Effector memory CD8-positive, alpha-beta T cell (primary cell): ENCODE measurements around the gene TRAF6.

Experiments
- ATAC-seq: fragments of 150-1000 bp; cut with Tn5 transposase; replicated peaks from 2 replicates; pipeline ENCODE4 v1.10.0; 2021; ENCODE audit warnings: mild to moderate bottlenecking, moderate library complexity
- DNase-seq, 3 experiments: peaks; one replicate each; pipeline ENCODE4 v3.0.0; 2021
- H3K27ac Mint-ChIP-seq, 2 donors: one replicate each; pipeline ENCODE4 v1.8.0; 2022; ENCODE audit warnings: mild to moderate bottlenecking in 2 of 2, mixed read lengths in 2 of 2, moderate library complexity in 2 of 2
- H3K27me3 Mint-ChIP-seq, 2 donors: one replicate each; pipeline ENCODE4 v1.8.0; 2022; ENCODE audit warnings: mixed read lengths in 2 of 2
- H3K36me3 Mint-ChIP-seq: one replicate; pipeline ENCODE4 v1.8.0; 2022; ENCODE audit warnings: mild to moderate bottlenecking, moderate library complexity, mixed read lengths; ENCODE audit not compliant: insufficient read depth
- H3K4me1 Mint-ChIP-seq, 2 donors: one replicate each; pipeline ENCODE4 v1.8.0; 2022; ENCODE audit warnings: low read depth in 2 of 2, mixed read lengths in 2 of 2
- H3K4me3 Mint-ChIP-seq, 2 donors: one replicate each; pipeline ENCODE4 v1.8.0; 2022; ENCODE audit warnings: mild to moderate bottlenecking in 2 of 2, mixed read lengths in 2 of 2, moderate library complexity in 2 of 2
- H3K9me3 Mint-ChIP-seq, 2 donors: one replicate each; pipeline ENCODE4 v1.8.0; 2022; ENCODE audit warnings: mixed read lengths in 2 of 2

TRAF6 gene

DNA sequence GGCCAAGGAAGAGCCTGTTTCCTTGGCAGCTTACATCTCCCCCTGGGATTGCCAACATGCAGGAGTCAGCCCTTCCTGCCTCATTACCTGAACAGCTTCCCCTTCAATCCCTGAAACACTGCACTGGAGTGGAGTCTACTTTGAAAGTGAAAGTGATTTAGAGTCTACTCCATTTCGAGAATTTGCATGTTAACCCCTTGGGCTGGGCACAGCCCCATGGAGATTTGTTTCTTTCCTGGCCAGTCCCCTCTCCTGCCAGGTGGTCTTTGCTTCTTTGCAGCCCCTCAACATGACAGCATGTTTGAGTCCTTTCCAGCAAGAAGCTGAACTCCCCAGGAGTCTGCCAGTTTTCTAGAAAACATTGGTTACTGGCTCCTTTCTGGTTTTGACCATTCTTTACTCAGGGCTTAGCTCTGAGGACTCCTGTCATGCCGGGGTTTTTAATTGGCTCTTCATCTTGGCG, 59.9 kb downstream of the TRAF6 start:
- peaks cover 75% of the 10 kb centered on the region for H3K36me3 Mint-ChIP-seq
- H3K4me3 Mint-ChIP-seq, result peak overlapping the region; percentile 55 to 73
- H3K27me3 Mint-ChIP-seq, result no peaks in the 10 kb centered on the region
- peak; percentile 23 for ATAC-seq
- peak overlapping the region; percentile 92 to 93 for H3K27ac Mint-ChIP-seq
- no peaks in the 10 kb centered on the region for H3K9me3 Mint-ChIP-seq
- peaks cover 71 to 75% of the 10 kb centered on the region in 2 donors for H3K4me1 Mint-ChIP-seq
- DNase-seq, result no peak

DNA sequence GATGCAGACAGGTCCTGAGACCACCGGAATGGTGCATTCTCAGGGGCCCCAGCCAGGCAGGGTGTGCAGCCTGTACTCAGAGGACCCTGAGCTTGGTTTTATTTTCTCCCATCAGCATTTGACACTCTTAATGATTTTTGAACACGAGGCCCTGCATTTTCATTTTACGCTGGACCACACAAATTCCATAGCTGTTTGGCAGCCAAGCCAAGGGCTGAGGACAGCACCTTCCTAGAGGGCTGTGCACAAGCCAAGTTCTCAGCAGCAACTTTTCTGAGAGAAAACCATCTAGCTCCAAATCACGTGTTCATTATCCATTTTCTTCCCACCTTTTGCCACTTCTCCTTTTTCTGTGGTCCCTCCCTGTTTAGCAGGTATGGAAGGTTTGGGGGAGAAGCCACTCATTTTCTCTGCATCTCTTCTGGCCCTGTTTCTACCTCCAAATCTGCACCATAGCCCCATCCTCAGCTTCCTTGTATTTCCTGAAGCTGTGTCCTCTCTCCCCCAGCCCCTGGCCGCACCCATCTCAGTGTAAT, 60.4 kb downstream of the TRAF6 start:
- DNase-seq (no peak), ATAC-seq (no peak)
- Mint-ChIP-seq H3K27me3 (no peaks in the 10 kb centered on the region), H3K36me3 (peaks cover 77% of the 10 kb centered on the region), H3K4me3 (peak overlapping the region; percentile 55 to 73), H3K9me3 (no peaks in the 10 kb centered on the region), H3K4me1 (peaks cover 68 to 77% of the 10 kb centered on the region in 2 donors), H3K27ac (peak overlapping the region; percentile 92 to 93)

DNA sequence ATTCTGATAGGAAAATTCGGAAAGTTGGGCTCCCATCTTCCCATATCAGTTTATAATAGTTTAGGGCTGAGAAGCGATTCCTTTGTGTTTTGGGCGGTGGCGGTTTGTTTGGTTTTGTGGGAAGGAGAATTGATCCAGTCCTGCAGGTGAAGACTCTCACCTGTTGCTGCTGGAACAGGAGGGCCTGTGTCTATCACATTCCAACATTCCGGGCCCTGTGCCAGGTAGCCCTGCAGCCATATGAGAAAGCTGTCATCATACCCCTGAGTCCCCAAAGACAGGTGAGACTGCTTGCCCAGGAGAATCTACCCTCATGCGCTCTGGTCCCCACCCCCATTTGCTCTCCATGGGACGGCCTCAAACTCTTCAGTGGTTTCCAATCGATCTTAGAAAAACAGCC, 62.1 kb downstream of the TRAF6 start:
- H3K4me1 Mint-ChIP-seq, result peaks cover 62 to 78% of the 10 kb centered on the region in 2 donors
- H3K4me3 Mint-ChIP-seq, result no peak overlapping the region
- ATAC-seq (no peak), DNase-seq (no peak)
- H3K36me3 Mint-ChIP-seq, result peaks cover 64% of the 10 kb centered on the region
- H3K9me3 Mint-ChIP-seq, result no peaks in the 10 kb centered on the region
- no peaks in the 10 kb centered on the region for H3K27me3 Mint-ChIP-seq
- peak overlapping the region; percentile 83 to 92 for H3K27ac Mint-ChIP-seq

DNA sequence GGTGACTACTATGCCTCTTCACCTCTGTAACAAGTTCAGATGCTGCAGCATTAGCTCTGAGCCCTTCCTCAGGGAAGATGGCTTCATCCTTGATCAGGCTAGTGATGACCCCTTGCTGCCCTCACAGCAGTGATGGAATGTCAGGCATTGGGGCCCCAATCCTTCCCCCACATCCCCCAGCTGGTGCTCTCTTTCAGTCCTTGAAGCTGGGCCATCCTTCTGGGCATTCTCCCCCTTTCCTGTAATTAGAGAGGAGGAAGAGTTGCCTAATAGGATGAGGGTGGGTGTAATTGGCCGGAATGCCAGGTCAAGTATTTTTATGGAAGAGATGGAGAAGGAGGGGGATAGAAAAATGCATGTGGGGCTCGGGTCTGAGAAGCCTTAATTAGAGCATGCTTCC, 62.6 kb downstream of the TRAF6 start:
- peak overlapping the region; percentile 83 to 92 for H3K27ac Mint-ChIP-seq
- ATAC-seq (no peak), DNase-seq (no peak)
- no peak overlapping the region for H3K4me3 Mint-ChIP-seq
- H3K9me3 Mint-ChIP-seq, result no peaks in the 10 kb centered on the region
- H3K4me1 Mint-ChIP-seq, result peaks cover 58 to 78% of the 10 kb centered on the region in 2 donors
- peaks cover 60% of the 10 kb centered on the region for H3K36me3 Mint-ChIP-seq
- no peaks in the 10 kb centered on the region for H3K27me3 Mint-ChIP-seq

DNA sequence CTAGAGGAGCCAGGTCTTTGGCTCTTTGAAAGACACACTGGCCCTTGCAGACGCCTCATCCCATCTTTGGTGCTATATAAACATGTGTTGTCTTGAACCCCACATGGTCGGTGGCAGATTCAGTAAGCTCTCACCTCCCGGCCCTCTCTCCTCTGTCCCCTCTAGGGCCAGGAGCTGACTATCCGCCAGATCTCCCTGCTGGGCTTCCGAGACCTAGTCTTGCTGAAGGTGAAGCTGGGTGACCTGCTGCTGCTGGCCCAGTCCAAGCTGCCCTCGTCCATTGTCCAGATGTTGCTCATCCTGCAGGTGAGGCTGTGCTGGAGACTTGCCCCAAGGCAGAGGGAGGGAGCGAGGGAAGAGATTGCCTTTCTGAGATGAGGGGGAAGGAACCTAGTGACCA, 63.9 kb downstream of the TRAF6 start:
- Mint-ChIP-seq H3K27me3 (no peaks in the 10 kb centered on the region), H3K9me3 (no peaks in the 10 kb centered on the region), H3K4me3 (no peak overlapping the region), H3K36me3 (peaks cover 64% of the 10 kb centered on the region), H3K4me1 (peaks cover 52 to 74% of the 10 kb centered on the region in 2 donors), H3K27ac (peak overlapping the region; percentile 23 to 89)
- ATAC-seq (no peak), DNase-seq (no peak)

DNA sequence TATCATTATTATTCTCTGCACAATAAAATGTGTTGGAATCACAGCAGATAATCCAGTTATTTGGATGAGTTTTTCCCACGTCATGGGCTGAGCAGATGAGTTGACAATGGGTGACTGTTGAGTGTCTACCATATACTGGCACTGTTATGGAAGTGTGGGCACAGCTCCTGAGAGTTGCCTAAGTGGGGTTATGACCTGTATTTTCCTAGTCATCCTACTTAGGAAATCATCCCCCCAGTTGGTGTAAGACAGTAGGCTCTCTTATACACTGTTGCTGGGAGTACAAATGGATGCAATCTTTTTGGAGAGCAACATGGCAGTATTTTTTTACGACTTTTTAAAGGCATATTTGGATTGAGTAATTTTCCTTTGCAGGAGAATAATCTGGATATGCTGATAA, 66.4 kb downstream of the TRAF6 start:
- peaks cover 64% of the 10 kb centered on the region for H3K36me3 Mint-ChIP-seq
- no peak for DNase-seq
- H3K9me3 Mint-ChIP-seq, result no peaks in the 10 kb centered on the region
- H3K27ac Mint-ChIP-seq, result peak overlapping the region in 1 of 2 donors; percentile 89
- no peak for ATAC-seq
- H3K4me1 Mint-ChIP-seq, result peaks cover 34 to 63% of the 10 kb centered on the region in 2 donors
- H3K4me3 Mint-ChIP-seq, result no peak overlapping the region
- no peaks in the 10 kb centered on the region for H3K27me3 Mint-ChIP-seq

DNA sequence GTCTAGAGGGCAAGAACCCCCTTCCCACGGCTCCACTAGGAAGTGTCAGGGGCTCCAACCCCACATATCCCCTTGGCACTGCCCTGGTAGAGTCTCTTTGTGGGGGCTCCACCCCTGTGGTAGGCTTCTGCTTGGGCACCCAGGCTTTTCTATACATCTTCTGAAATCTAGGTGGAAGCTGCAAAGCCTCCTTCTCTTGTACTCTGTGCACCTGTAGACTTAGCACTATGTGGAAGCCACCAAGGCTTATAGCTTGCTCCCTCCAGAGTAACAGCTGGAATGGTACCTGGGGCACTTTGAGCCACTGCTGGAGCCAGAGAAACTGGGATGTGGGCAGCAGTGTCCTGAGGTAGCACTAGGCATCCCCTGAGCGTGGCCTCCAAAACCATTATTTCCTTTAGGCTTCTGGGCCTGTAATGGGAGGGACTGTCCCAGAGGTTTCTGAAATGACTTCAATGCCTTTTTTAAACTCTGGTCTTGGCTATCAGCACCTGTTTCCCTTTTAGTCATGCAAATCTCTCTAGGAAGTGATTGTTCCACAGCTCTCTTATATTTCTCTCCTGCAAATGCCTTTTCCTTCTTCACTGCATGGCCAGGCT, 68.4 kb downstream of the TRAF6 start:
- no peak for DNase-seq
- H3K27ac Mint-ChIP-seq, result peak overlapping the region; percentile 84
- no peaks in the 10 kb centered on the region for H3K27me3 Mint-ChIP-seq
- peaks cover 30 to 64% of the 10 kb centered on the region in 2 donors for H3K4me1 Mint-ChIP-seq
- peaks cover 67% of the 10 kb centered on the region for H3K36me3 Mint-ChIP-seq
- H3K4me3 Mint-ChIP-seq, result peak overlapping the region in 1 of 2 donors; percentile 7
- H3K9me3 Mint-ChIP-seq, result no peaks in the 10 kb centered on the region
- ATAC-seq, result no peak

DNA sequence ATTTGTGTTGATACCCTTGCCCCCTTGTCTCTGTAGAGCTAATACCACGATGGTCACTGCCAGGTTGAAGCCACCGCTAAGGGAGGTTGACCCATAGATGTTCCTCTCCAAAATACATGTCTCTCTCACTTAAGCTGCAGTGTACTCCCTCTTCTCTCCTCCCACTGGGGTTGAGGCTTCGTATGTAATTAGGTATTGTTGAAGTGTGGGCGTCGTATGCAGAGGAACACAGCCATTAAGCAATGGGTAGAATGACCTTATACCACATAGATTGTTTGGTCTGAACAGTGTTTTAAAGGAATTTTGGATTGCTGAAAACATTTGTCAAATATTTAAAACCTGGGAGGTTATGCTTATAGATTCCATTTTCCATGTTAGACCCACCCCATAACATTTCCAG, 71.9 kb downstream of the TRAF6 start:
- ATAC-seq (no peak), DNase-seq (no peak)
- Mint-ChIP-seq H3K9me3 (no peaks in the 10 kb centered on the region), H3K4me1 (peaks cover 27 to 52% of the 10 kb centered on the region in 2 donors), H3K4me3 (no peak overlapping the region), H3K27ac (peak overlapping the region in 1 of 2 donors; percentile 17), H3K36me3 (peaks cover 77% of the 10 kb centered on the region), H3K27me3 (no peaks in the 10 kb centered on the region)

DNA sequence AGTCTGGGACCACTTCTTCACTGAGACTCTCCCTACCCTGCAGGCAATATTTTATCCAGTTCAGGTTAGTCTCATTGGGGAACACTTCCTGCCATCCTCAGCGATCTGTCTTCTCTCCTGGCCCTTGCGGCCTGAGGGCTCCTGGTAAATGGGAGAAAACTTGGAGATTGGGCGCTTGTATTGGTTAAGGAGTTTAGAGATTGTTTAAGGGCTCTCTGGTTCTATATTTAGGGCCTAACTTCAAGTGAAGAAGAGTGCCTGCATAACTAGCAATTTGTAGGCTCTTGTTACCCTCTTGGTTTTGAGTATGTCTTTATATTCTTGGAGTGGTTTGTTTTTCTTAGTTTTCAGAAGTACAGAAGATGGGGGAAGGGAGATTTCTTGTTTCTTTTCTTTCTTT, 72.7 kb downstream of the TRAF6 start:
- Mint-ChIP-seq H3K9me3 (no peaks in the 10 kb centered on the region), H3K27ac (peak overlapping the region; percentile 50 to 59), H3K36me3 (peaks cover 85% of the 10 kb centered on the region), H3K4me1 (peaks cover 27 to 47% of the 10 kb centered on the region in 2 donors), H3K4me3 (no peak overlapping the region), H3K27me3 (no peaks in the 10 kb centered on the region)
- no peak for DNase-seq
- ATAC-seq, result no peak
